Thymus (tissue), 11 donors: ENCODE measurements around the gene FBXL13. TPM values are rescaled to one million over a fixed set of nuclear protein-coding genes. Genes with fewer than 3 reads are reported as not detected.

ENCODE experiments used
- DNase-seq, 9 donors: peaks; one replicate each; pipeline ENCODE4 v3.0.0-alpha.2; 2013; ENCODE audit warnings: low spot score in 9 of 9, low read depth in 6 of 9, missing footprints in 1 of 9
- H3K27ac ChIP-seq, 2 donors: one replicate each; pipeline ENCODE4 v1.5.1; 2013; ENCODE audit warnings: control low read depth in 1 of 2, low read depth in 1 of 2, low read length in 1 of 2, mild to moderate bottlenecking in 1 of 2, moderate library complexity in 1 of 2
- H3K27me3 ChIP-seq, 2 donors: one replicate each; pipeline ENCODE4 v1.5.1; 2013; ENCODE audit warnings: low read length in 1 of 2; ENCODE audit not compliant: control insufficient read depth in 2 of 2, insufficient read depth in 1 of 2
- H3K36me3 ChIP-seq, 2 donors: one replicate each; pipeline ENCODE4 v1.5.1; 2013; ENCODE audit warnings: low read length in 1 of 2, mild to moderate bottlenecking in 1 of 2, moderate library complexity in 1 of 2; ENCODE audit not compliant: control insufficient read depth in 2 of 2, insufficient read depth in 2 of 2
- H3K4me1 ChIP-seq, 2 donors: one replicate each; pipeline ENCODE4 v1.5.1; 2013; ENCODE audit warnings: low read length in 2 of 2; ENCODE audit not compliant: control insufficient read depth in 2 of 2, insufficient read depth in 2 of 2
- H3K4me3 ChIP-seq, 2 donors: one replicate each; pipeline ENCODE4 v1.5.1; 2013; ENCODE audit warnings: low read length in 2 of 2, control low read depth in 1 of 2, mild to moderate bottlenecking in 1 of 2
- H3K9me3 ChIP-seq, 2 donors: one replicate each; pipeline ENCODE4 v1.5.1; 2013; ENCODE audit warnings: low read length in 1 of 2, mild to moderate bottlenecking in 1 of 2; ENCODE audit not compliant: control insufficient read depth in 2 of 2, insufficient read depth in 1 of 2
- WGBS: extraction: QIAGEN DNeasy Blood & Tissue Kit; methylation state at CpG from one replicate; pipeline ENCODE4 v1.1.7; 2013; 5-methylcytosine and 5-hydroxymethylcytosine counted together
- polyA plus RNA-seq: library from polyadenylated mRNA; stranded (reverse); fragments of 200-250 nt; gene quantifications from one replicate; pipeline ENCODE4 v1.2.3, GENCODE V29; 2013
- total RNA-seq: library from RNA; stranded (reverse); fragments of 120-200 nt; gene quantifications from one replicate; pipeline ENCODE4 v1.2.4, GENCODE V29; 2013
- donor health status: healthy.

The FBXL13 gene
- total and polyA plus RNA-seq, 2 donors, result 1.0 to 3.8 TPM

GRCh38 chr7:102934239-102934638 is 140.4 kb downstream of the FBXL13 start:
- WGBS, result 90% methylated on average over 8 of the region's 8 CpGs
- no peaks in the 10 kb centered on the region for H3K27me3 ChIP-seq
- H3K4me3 ChIP-seq, result no peak overlapping the region
- H3K36me3 ChIP-seq, result peaks cover 0 to 2% of the 10 kb centered on the region in 2 donors
- no peaks in the 10 kb centered on the region for H3K9me3 ChIP-seq
- peak overlapping the region; percentile 62 to 71 for H3K27ac ChIP-seq
- no peak for DNase-seq
- H3K4me1 ChIP-seq, result peaks cover 0 to 4% of the 10 kb centered on the region in 2 donors

GRCh38 chr7:102933763-102934162 is 140.8 kb downstream of the FBXL13 start:
- peaks cover 0 to 4% of the 10 kb centered on the region in 2 donors for H3K4me1 ChIP-seq
- H3K27ac ChIP-seq, result peak overlapping the region; percentile 10 to 71
- no peak overlapping the region for H3K4me3 ChIP-seq
- WGBS, result 95% methylated on average over 15 of the region's 15 CpGs
- H3K36me3 ChIP-seq, result peaks cover 0 to 2% of the 10 kb centered on the region in 2 donors
- H3K27me3 ChIP-seq, result no peaks in the 10 kb centered on the region
- no peaks in the 10 kb centered on the region for H3K9me3 ChIP-seq
- DNase-seq, result peak in 1 of 9 donors; percentile 15

- peaks cover 0 to 2% of the 10 kb centered on the region in 2 donors for H3K36me3 ChIP-seq
- DNase-seq, result no peak
- peaks cover 0 to 4% of the 10 kb centered on the region in 2 donors for H3K4me1 ChIP-seq
- no peaks in the 10 kb centered on the region for H3K27me3 ChIP-seq
- H3K27ac ChIP-seq, result no peak overlapping the region
- no peaks in the 10 kb centered on the region for H3K9me3 ChIP-seq
- WGBS, result 91% methylated on average over 1 of the region's 1 CpG
- H3K4me3 ChIP-seq, result no peak overlapping the region
Measured at GRCh38 chr7:102931757-102932156, 142.8 kb downstream of the FBXL13 start.

- no peak overlapping the region for H3K4me3 ChIP-seq
- H3K27ac ChIP-seq, result no peak overlapping the region
- DNase-seq, result no peak
- H3K36me3 ChIP-seq, result no peaks in the 10 kb centered on the region
- no peaks in the 10 kb centered on the region for H3K9me3 ChIP-seq
- peaks cover 0 to 3% of the 10 kb centered on the region in 2 donors for H3K4me1 ChIP-seq
- H3K27me3 ChIP-seq, result no peaks in the 10 kb centered on the region
- 80% methylated on average over 2 of the region's 2 CpGs for WGBS
Measured at GRCh38 chr7:102927312-102927933, 147.2 kb downstream of the FBXL13 start.

GRCh38 chr7:102926783-102927140 is 147.8 kb downstream of the FBXL13 start:
- H3K4me3 ChIP-seq, result no peak overlapping the region
- no peaks in the 10 kb centered on the region for H3K36me3 ChIP-seq
- no peaks in the 10 kb centered on the region for H3K27me3 ChIP-seq
- DNase-seq, result no peak
- H3K4me1 ChIP-seq, result peaks cover 0 to 3% of the 10 kb centered on the region in 2 donors
- H3K27ac ChIP-seq, result no peak overlapping the region
- H3K9me3 ChIP-seq, result no peaks in the 10 kb centered on the region

- no peak overlapping the region for H3K4me3 ChIP-seq
- no peaks in the 10 kb centered on the region for H3K27me3 ChIP-seq
- DNase-seq, result no peak
- H3K4me1 ChIP-seq, result peaks cover 0 to 3% of the 10 kb centered on the region in 2 donors
- H3K36me3 ChIP-seq, result no peaks in the 10 kb centered on the region
- H3K27ac ChIP-seq, result no peak overlapping the region
- no peaks in the 10 kb centered on the region for H3K9me3 ChIP-seq
- WGBS, result 83% methylated on average over 5 of the region's 5 CpGs
Measured at GRCh38 chr7:102925976-102926782, 148.4 kb downstream of the FBXL13 start.

GRCh38 chr7:102918845-102919244 is 155.8 kb downstream of the FBXL13 start:
- H3K9me3 ChIP-seq, result no peaks in the 10 kb centered on the region
- H3K27ac ChIP-seq, result no peak overlapping the region
- no peaks in the 10 kb centered on the region for H3K4me1 ChIP-seq
- 94% methylated on average over 1 of the region's 1 CpG for WGBS
- H3K4me3 ChIP-seq, result no peak overlapping the region
- H3K36me3 ChIP-seq, result no peaks in the 10 kb centered on the region
- DNase-seq, result no peak
- no peaks in the 10 kb centered on the region for H3K27me3 ChIP-seq

- no peak overlapping the region for H3K4me3 ChIP-seq
- H3K9me3 ChIP-seq, result no peaks in the 10 kb centered on the region
- no peak for DNase-seq
- H3K4me1 ChIP-seq, result peaks cover 0 to 3% of the 10 kb centered on the region in 2 donors
- H3K27ac ChIP-seq, result no peak overlapping the region
- H3K27me3 ChIP-seq, result no peaks in the 10 kb centered on the region
- no peaks in the 10 kb centered on the region for H3K36me3 ChIP-seq
- WGBS, result 95% methylated on average over 5 of the region's 5 CpGs
Measured at GRCh38 chr7:102917436-102918353, 156.9 kb downstream of the FBXL13 start.

GRCh38 chr7:102916881-102917280 is 157.7 kb downstream of the FBXL13 start:
- no peak overlapping the region for H3K4me3 ChIP-seq
- peaks cover 0 to 5% of the 10 kb centered on the region in 2 donors for H3K4me1 ChIP-seq
- H3K27ac ChIP-seq, result no peak overlapping the region
- DNase-seq, result no peak
- H3K9me3 ChIP-seq, result no peaks in the 10 kb centered on the region
- H3K27me3 ChIP-seq, result no peaks in the 10 kb centered on the region
- H3K36me3 ChIP-seq, result no peaks in the 10 kb centered on the region
